ENCODE data around the gene SMARCC2. TPM values are rescaled to one million over a fixed set of nuclear protein-coding genes. Genes with fewer than 3 reads are reported as not detected.

SMARCC2 gene
- total and polyA plus RNA-seq, 9 of the 15 experiments (the other 6 are each of a cell fraction or from before 2014, with no cell fraction given): 11.9 to 86.0 (median 36.6) TPM

- H2AFZ ChIP-seq (ENCODE audit: low read depth, low read length): peak overlapping the region; percentile 89
- CTCF ChIA-PET (ENCODE audit: low intra/inter-chr PET ratio): no interaction called here
- peak overlapping the region; percentile 55 for H3K4me3 ChIP-seq
- H3K36me3 ChIP-seq (ENCODE audit: control insufficient read depth, insufficient read depth, low read length): peaks cover 24% of the 10 kb centered on the region; the same call in 2 of the 3 replicates
- peak overlapping the region; percentile 88 to 91 for H3K9ac ChIP-seq (ENCODE audit: insufficient read depth in 1 of 2, low read depth in 2 of 2, low read length in 2 of 2)
- 1% methylated on average over 12 of the region's 12 CpGs for WGBS (ENCODE audit: insufficient coverage, low coverage, missing lambda C conversion rate)
- H4K20me1 ChIP-seq (replicated peaks; ENCODE audit: control insufficient read depth, insufficient read depth, low read length): 0 out of 2 replicates have a peak, but pooled peaks cover 2% of the 10 kb centered on the region
- intact Hi-C loops (cut with micrococcal nuclease): no loop called here
- peak overlapping the region; percentile 96 for H3K27ac ChIP-seq (ENCODE audit: extremely low read depth, low read depth, low read length)
- peaks cover 32 to 36% of the 10 kb centered on the region in 2 experiments; a peak in 4 of 5 replicates for H3K4me1 ChIP-seq (replicated peaks in 1 of 2; ENCODE audit: control insufficient read depth in 2 of 2, insufficient read depth in 2 of 2, low read length in 2 of 2)
- in situ Hi-C loops (cut with MboI): no loop called here
- BruUV-seq (replicated peaks): TSS peak; percentile 96
- DNase-seq (ENCODE audit: extremely low read depth in 1 of 4, low spot score in 3 of 4) (peak; percentile 56 to 81 (median 66)), FAIRE-seq (peak; percentile 58), ATAC-seq (peak; percentile 77)
- H3K4me2 ChIP-seq (ENCODE audit: insufficient read depth, low read length): peak overlapping the region; percentile 91
- H3K9me3 ChIP-seq (replicated peaks; ENCODE audit: control insufficient read depth, insufficient read depth, low read depth, low read length): no peaks in the 10 kb centered on the region
- POLR2A ChIA-PET: interaction anchor here (0.6 to 1.8 kb wide), 11 partner anchors 8 to 38 kb away, joined by 3 to 13 read pairs (median 3); partner anchors contain the start of genes SMARCC2 and ZC3H10
- H3K27me3 ChIP-seq (ENCODE audit: control insufficient read depth in 2 of 2, insufficient read depth in 2 of 2, low read length in 2 of 2): no peaks in the 10 kb centered on the region
- peaks cover 24% of the 10 kb centered on the region for H3K79me2 ChIP-seq (ENCODE audit: control insufficient read depth, insufficient read depth, low read length)
- no peaks in the 10 kb centered on the region for H3K9me1 ChIP-seq (ENCODE audit: control insufficient read depth, insufficient read depth, low read length)
- TF ChIP-seq CREM (IDR thresholded peaks at IDR 0.05; ENCODE audit: low read depth) (0 out of 2 replicates have a peak, but pooled peaks have one; percentile 17), EP300 (IDR thresholded peaks at IDR 0.05; ENCODE audit: low read length) (no peak), OTX1 (CRISPR knock-in tag; IDR thresholded peaks at IDR 0.05) (no peak), ZBTB7A (IDR thresholded peaks at IDR 0.05; ENCODE audit: borderline replicate concordance, control insufficient read depth, low read depth, low read length) (peak; percentile 32; the same call in 1 of the 2 replicates), EGR1 (conservative IDR thresholded peaks at IDR 0.05) (no peak), KDM4B (IDR thresholded peaks at IDR 0.05; ENCODE audit: borderline replicate concordance in 2 of 2, low read depth in 1 of 2) (no peak), HDAC8 (tag; IDR thresholded peaks at IDR 0.05) (no peak), BHLHE40 (IDR thresholded peaks at IDR 0.05; ENCODE audit: low read length) (no peak), POLR2A (conservative IDR thresholded peaks at IDR 0.05) (no peak; the same call in 1 of the 2 replicates), FOXM1 (IDR thresholded peaks at IDR 0.05; ENCODE audit: low read depth) (no peak), FOXM1 (CRISPR knock-in tag; IDR thresholded peaks at IDR 0.05; ENCODE audit: low read depth) (no peak), TSHZ1 (CRISPR knock-in tag; IDR thresholded peaks at IDR 0.05) (no peak), SNIP1 (IDR thresholded peaks at IDR 0.05; ENCODE audit: low read depth) (peak; percentile 2; the same call in 1 of the 2 replicates), PTTG1 (tag; IDR thresholded peaks at IDR 0.05; ENCODE audit: low read depth) (no peak), SP2 (IDR thresholded peaks at IDR 0.05; ENCODE audit: extremely low read depth, low read depth, low read length, poor library complexity, severe bottlenecking) (no peak), UBTF (IDR thresholded peaks at IDR 0.05; ENCODE audit: borderline replicate concordance in 1 of 2, low read depth in 2 of 2, low read length in 2 of 2) (peak in 1 of 2 experiments; percentile 44; a peak in 1 of 4 replicates), GABPA (tag; conservative IDR thresholded peaks at IDR 0.05; ENCODE audit: low read depth) (no peak), ZNF354B (CRISPR knock-in tag; IDR thresholded peaks at IDR 0.05) (no peak), COPS2 (conservative IDR thresholded peaks at IDR 0.05) (no peak)
Measured at GRCh38 chr12:56151672-56152131, 37.6 kb downstream of the SMARCC2 start.

All from K562 (cell line).